ENCODE results near the gene UBL4A. TPM values are rescaled to one million over a fixed set of nuclear protein-coding genes. Genes with fewer than 3 reads are reported as not detected.

UBL4A gene
- total and polyA plus RNA-seq, 9 of the 15 experiments (the other 6 are each of a cell fraction or from before 2014, with no cell fraction given): 15.2 to 140 (median 100) TPM

GRCh38 chrX:154530286-154530685 is 43.9 kb upstream of the UBL4A start:
- CTCF ChIA-PET (ENCODE audit: low intra/inter-chr PET ratio): no interaction called here
- no peak for DNase-seq (ENCODE audit: extremely low read depth in 1 of 4, low spot score in 3 of 4)

More at GRCh38 chrX:154530286-154530685, 43.9 kb upstream of the UBL4A start:
- FAIRE-seq (no peak), ATAC-seq (no peak)
- Histone ChIP-seq H4K20me1 (replicated peaks; ENCODE audit: control insufficient read depth, insufficient read depth, low read length) (no peaks in the 10 kb centered on the region), H3K9me3 (replicated peaks; ENCODE audit: control insufficient read depth, insufficient read depth, low read depth, low read length) (no peaks in the 10 kb centered on the region), H3K9me1 (ENCODE audit: control insufficient read depth, insufficient read depth, low read length) (no peaks in the 10 kb centered on the region), H3K79me2 (ENCODE audit: control insufficient read depth, insufficient read depth, low read length) (peaks cover 5% of the 10 kb centered on the region; the same call in 2 of the 3 replicates), H3K4me3 (no peak overlapping the region), H3K27ac (ENCODE audit: extremely low read depth, low read depth, low read length) (no peak overlapping the region), H3K4me2 (ENCODE audit: insufficient read depth, low read length) (no peak overlapping the region), H3K9ac (ENCODE audit: insufficient read depth in 1 of 2, low read depth in 2 of 2, low read length in 2 of 2) (peak overlapping the region in 1 of 2 experiments; percentile 69; a peak in 2 of 4 replicates), H3K4me1 (replicated peaks in 1 of 2; ENCODE audit: control insufficient read depth in 2 of 2, insufficient read depth in 2 of 2, low read length in 2 of 2) (peaks cover 11 to 37% of the 10 kb centered on the region in 2 experiments; a peak in 4 of 5 replicates), H2AFZ (ENCODE audit: low read depth, low read length) (no peak overlapping the region), H3K36me3 (ENCODE audit: control insufficient read depth, insufficient read depth, low read length) (peaks cover 46% of the 10 kb centered on the region; the same call in 2 of the 3 replicates), H3K27me3 (ENCODE audit: control insufficient read depth in 2 of 2, insufficient read depth in 2 of 2, low read length in 2 of 2) (no peaks in the 10 kb centered on the region)
- POLR2A ChIA-PET: interaction anchor here (1.1 kb wide), 1 partner anchor 132 kb away, joined by 4 read pairs; the partner anchor contains the start of gene RPL10
- in situ Hi-C loops (cut with MboI) (loop anchor here (10.0 to 25.0 kb wide), 3 partner anchors 125 to 368 kb away; partner anchors contain the start of genes DNASE1L1, EMD and FLNA), intact Hi-C loops (cut with micrococcal nuclease) (no loop called here)
- BruUV-seq (replicated peaks): no TSS peak
- peak; percentile 4; the same call in 1 of the 2 replicates for TF ChIP-seq POLR2A (conservative IDR thresholded peaks at IDR 0.05)
- TF ChIP-seq RBFOX2 (IDR thresholded peaks at IDR 0.05; ENCODE audit: low read depth, low read length): peak; percentile 46; the same call in 1 of the 2 replicates
- TF ChIP-seq SUPT5H (IDR thresholded peaks at IDR 0.05): peak; percentile 3; the same call in 1 of the 2 replicates
- TF ChIP-seq POLR2G (IDR thresholded peaks at IDR 0.05; ENCODE audit: low read depth, low read length): peak; percentile 67
- no peak for TF ChIP-seq E2F1 (CRISPR knock-in tag; IDR thresholded peaks at IDR 0.05)
- 86% methylated on average over 5 of the region's 11 CpGs for WGBS (ENCODE audit: insufficient coverage, low coverage, missing lambda C conversion rate)
